ENCODE measurements around the gene ALDH2.
"Not testable (repeated sequence)": the region's sequence is repeated elsewhere in the genome, so short reads cannot be mapped to it uniquely, and the experiment has no call there.

ALDH2 gene

DNA sequence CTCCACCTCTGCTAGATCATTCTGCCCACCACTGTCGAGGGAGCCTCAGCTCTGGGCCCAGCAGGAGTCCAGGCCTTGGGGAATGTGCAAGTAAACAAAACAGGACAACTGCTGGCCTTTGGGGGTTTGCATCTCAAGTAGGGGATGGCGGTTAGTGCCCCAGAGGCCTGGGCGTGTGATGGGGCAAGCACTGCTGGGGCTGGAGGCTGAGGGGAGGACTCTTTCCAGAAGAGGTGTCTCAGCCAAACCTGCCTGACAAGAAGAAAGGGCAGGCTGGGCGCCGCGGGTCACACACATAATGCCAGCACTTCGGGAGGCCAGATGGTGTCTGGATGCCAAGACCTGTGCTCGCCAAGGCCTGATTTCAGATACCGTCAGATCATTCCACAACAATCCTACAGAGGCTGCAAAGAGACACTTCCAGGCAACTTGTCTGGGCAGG is 8.6 kb upstream of the ALDH2 start:
- DNase-seq (ENCODE audit: low read depth in 4 of 4, low spot score in 1 of 4), result no peak

GRCh38 chr12:111759271-111759670 is 7.5 kb upstream of the ALDH2 start:
- no peak for DNase-seq (ENCODE audit: low read depth in 4 of 4, low spot score in 1 of 4)

- DNase-seq (ENCODE audit: low read depth in 4 of 4, low spot score in 1 of 4), result no peak
Observed at GRCh38 chr12:111759991-111760390, 6.7 kb upstream of the ALDH2 start.

DNA sequence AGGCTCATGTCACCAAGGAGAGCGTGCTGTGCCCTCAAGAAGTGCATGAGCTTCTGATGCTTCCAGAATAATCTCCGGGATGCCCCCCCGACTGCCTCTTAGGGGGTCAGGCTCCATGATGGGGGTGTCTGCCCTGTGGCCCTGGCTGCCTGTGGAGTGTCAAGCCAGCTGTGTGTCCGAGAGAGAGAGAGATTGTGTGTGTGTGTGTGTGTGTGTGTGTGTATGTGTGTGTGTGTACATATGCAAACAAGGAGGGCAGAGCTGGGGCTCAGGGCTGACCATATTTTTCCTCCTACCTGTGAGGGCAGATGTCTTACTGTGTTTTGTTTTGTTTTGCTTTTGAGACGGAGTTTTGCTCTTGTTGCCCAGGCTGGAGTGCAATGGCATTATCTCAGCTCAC is 5.6 kb upstream of the ALDH2 start:
- DNase-seq (ENCODE audit: low read depth in 4 of 4, low spot score in 1 of 4), result no peak

GRCh38 chr12:111761706-111762105 is 5.0 kb upstream of the ALDH2 start:
- DNase-seq (ENCODE audit: low read depth in 4 of 4, low spot score in 1 of 4), result no peak

- not testable (repeated sequence) for DNase-seq (ENCODE audit: low read depth in 4 of 4, low spot score in 1 of 4)
Observed at GRCh38 chr12:111763552-111763951, 3.2 kb upstream of the ALDH2 start.

DNA sequence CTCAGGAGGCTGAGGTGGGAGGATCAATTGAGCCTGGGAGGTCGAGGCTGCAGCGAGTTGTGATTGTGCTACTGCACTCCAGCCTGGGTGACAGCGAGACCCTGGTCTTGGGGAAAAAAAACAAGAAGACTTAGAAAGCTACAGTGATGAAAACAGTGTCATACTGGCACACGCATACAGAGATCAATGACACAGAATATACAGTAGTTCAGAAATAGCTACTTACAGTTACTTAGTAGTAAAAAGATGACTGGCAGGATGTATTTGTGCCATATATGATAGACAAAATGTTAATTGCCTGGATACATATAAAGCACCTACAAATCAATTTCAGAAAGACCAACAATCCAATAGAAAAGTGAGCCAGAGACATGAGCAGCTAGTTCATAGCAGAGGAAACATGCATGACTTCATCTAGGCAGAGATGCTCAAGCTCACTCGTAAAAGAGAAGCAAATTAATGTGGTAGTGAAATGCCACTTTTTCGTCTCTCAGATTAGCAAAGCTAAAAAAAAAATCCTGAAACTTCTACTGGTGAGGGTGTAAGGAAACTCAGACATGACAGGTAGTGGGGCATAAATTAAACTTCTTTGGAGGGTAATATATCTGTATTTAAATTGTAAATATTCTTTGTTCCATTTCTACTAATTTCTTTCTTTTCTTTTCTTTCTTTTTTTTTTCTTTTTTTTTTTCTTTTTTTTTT is 2.5 kb upstream of the ALDH2 start:
- no peak for DNase-seq (ENCODE audit: low read depth in 4 of 4, low spot score in 1 of 4)

DNA sequence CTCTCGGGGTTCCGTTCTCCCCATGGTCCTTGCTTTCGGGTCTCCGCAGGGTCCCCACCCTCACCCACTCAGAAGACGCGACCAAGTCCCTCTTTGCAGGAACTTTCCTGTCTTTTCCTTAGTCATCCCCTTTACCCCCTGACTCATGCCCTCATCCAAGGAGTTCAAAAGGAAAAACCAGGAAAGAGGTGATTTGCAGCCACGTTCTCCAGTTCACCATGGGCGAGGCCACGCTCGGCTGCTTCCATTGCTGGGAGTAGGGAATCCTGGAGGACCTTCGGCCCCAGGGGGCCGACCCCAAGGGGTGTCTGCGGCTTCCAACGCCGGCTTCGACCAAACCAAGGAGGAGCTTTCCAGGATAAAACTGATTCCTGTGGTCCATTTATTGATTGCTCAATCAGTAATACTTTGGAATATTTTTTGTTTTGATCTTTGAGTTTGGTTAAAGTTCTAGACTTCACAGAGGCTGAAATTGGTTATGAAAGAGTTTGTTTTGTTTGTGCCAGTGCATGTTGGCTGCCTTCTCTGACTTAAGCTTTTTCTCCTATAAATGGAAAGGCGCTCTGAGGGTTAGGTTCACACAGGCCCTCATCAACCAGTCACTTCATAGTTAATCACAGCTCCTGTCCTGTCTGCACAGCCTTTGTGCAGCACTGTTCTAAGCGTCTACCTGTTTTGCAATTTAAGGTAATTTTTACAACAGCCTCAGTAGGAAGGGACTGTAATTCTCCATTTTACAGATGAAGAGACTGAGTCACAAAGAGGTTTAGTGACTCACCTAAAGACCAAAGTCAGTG is 827 bp downstream of the ALDH2 start:
- no peak for DNase-seq (ENCODE audit: low read depth in 4 of 4, low spot score in 1 of 4)

DNA sequence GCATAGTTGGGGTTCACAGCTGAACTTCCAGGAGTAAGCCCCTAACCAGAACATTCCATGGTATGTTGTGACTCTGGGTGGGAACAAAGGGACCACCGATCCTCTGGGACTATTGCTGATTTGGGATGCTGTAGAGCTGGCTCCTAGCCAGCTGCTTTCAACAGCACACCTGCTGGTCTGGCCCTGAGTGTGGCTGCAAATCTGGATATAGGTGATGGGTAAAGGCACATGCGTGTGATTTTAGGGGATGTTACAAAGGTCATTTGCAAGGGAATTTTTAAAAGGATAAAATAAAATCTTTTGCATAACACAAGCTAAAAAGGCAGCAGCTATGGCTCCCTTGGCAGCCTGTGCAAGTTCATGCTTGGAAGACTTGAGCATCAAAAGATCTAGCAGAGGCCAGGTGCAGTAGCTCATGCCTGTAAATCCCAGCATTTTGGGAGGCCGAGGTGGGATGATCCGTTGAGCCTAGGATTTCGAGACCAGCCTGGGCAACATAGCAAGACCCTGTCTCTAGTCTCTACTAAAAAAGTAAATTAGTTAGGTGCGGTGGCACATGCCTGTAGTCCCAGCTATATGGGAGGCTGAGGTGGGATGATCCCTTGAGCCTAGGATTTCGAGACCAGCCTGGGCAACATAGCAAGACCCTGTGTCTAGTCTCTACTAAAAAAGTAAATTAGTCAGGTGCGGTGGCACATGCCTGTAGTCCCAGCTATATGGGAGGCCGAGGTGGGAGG is 1.6 kb downstream of the ALDH2 start:
- DNase-seq (ENCODE audit: low read depth in 4 of 4, low spot score in 1 of 4), result no peak

- no peak for DNase-seq (ENCODE audit: low read depth in 4 of 4, low spot score in 1 of 4)
Observed at GRCh38 chr12:111769599-111769998, 2.9 kb downstream of the ALDH2 start.

GRCh38 chr12:111773801-111774551 is 7.2 kb downstream of the ALDH2 start:
- DNase-seq (ENCODE audit: low read depth in 4 of 4, low spot score in 1 of 4), result no peak

GRCh38 chr12:111775205-111776193 is 8.8 kb downstream of the ALDH2 start:
- DNase-seq (ENCODE audit: low read depth in 4 of 4, low spot score in 1 of 4), result no peak

DNA sequence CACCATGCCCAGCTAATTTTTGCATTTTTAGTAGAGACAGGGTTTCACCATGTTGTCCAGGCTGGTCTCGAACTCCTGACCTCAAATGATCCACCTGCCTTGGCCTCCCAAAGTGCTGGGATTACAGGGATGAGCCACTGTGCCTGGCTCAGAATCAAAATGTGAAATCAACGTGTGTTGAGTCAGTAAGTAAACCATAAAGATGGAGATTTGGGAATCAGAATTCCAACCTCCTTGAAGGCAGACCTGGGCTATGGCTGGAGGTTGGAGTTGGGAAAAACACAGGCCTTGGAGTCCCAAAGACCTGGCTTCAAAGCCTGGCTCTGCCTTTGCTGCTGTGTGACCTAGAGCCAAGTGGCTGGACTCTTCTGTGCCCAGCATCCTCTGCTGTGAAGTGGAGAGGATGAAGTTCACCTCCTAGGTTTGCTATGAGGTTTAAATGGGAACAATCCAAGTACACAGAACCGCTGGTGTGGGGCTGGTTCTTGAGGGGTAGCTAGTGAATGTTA is 10.2 kb downstream of the ALDH2 start:
- no peak for DNase-seq (ENCODE audit: low read depth in 4 of 4, low spot score in 1 of 4)

GRCh38 chr12:111777345-111778045 is 10.8 kb downstream of the ALDH2 start:
- no peak for DNase-seq (ENCODE audit: low read depth in 4 of 4, low spot score in 1 of 4)

- DNase-seq (ENCODE audit: low read depth in 4 of 4, low spot score in 1 of 4), result no peak
Observed at GRCh38 chr12:111780166-111780565, 13.4 kb downstream of the ALDH2 start.

DNA sequence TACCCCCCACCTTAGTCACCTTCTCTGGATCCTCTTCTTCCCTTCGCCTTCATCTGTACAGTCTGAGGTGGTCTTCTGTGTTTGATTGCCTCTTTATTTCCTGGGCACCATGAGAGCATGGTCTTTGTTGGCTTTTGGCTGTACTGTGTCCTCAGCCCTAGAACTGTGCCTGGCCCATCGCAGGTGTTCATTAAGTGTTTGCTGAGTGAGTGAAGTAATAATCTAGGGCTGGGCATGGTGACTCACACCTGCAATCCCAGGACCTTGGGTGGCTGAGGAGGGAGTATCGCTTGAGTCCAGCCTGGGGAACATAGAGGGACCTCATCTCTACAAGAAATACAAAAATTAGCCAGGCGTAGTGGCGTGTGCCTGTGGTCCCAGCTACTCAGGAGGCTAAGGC is 13.9 kb downstream of the ALDH2 start:
- no peak for DNase-seq (ENCODE audit: low read depth in 4 of 4, low spot score in 1 of 4)

DNA sequence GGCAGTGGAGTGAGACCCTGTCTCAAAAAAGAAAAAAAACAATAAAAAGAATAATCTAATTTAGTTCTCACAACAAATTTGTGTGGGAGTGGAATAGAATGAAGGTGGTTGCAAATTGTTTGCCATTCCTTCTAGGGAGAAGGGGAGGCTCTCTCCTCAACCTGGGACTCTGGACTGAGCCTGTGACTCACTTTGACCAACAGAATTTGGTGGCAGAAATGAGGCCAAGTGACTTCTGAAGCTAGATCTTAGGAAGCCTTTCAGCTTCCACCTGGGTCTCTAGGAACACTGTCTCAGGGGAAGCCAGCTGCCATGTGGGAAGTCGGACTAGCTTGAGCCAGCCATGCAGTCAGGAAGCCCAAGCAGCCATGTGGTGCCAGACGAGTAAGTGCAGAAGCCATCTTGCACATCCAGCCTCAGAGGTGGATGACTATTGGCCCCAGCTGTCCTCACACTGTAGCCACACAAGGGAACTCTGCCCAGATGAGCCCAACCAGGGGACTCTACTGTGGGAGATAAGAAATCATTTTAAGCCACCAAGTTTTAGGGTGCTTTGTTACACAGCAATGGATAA is 14.4 kb downstream of the ALDH2 start:
- DNase-seq (ENCODE audit: low read depth in 4 of 4, low spot score in 1 of 4), result no peak

- no peak for DNase-seq (ENCODE audit: low read depth in 4 of 4, low spot score in 1 of 4)
Observed at GRCh38 chr12:111783046-111783445, 16.3 kb downstream of the ALDH2 start.

DNA sequence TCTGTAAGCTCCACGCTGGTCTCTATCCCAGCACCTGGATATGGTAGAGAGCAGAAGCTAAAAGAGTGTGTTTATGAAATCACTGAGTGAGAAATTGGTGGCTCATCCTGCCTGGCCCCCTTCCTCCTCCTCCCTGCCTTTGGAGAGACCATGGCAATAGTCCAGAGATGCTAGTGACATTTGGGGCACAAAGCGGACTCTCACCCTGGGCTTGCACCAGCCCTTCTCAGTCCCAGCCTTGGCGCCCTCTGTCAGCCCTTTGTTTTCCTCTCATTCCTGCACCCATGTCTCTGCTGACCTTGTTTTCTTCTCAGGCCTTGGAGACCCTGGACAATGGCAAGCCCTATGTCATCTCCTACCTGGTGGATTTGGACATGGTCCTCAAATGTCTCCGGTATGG is 18.2 kb downstream of the ALDH2 start:
- DNase-seq (ENCODE audit: low read depth in 4 of 4, low spot score in 1 of 4), result no peak
